ENCODE data around the gene CLPSL2. TPM values are rescaled to one million over a fixed set of nuclear protein-coding genes. Genes with fewer than 3 reads are reported as not detected.

The CLPSL2 gene
- total and polyA plus RNA-seq, 2 donors from 2014 or later = not detected

DNA sequence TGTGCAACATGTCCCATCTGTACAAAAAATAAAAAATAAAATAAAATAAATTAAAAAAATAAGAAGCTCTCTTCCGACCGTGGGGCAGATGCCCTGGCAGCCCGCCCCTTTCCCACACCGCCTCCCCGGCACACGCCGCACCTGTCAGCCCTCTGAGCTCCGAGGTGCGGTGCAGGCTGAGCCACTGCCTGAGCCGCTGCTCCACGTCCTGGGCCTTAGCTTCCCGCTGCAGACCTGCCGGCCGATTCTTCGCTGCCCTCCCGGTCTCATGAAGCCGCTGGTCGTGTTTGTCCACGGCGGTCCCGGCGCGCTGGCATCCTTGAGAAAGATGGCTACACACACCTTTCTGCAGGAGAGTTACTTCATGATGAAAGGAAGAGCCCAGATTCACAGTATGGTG is 10.7 kb upstream of the CLPSL2 start:
- intact Hi-C loops (cut with DNase I) = no loop called here
- DNase-seq (no peak), FAIRE-seq (no peak)
- Histone ChIP-seq H3K27me3 (ENCODE audit: control insufficient read depth, insufficient read depth, low read length) (peaks cover 8% of the 10 kb centered on the region), H3K4me1 (ENCODE audit: control insufficient read depth in 2 of 3, insufficient read depth in 2 of 3, low read depth in 1 of 3, low read length in 3 of 3) (no peaks in the 10 kb centered on the region), H3K9me3 (ENCODE audit: control insufficient read depth in 2 of 3, insufficient read depth in 1 of 3, low read length in 3 of 3) (no peaks in the 10 kb centered on the region), H3K27ac (ENCODE audit: low read depth in 2 of 2, low read length in 2 of 2) (no peak overlapping the region), H3K4me3 (ENCODE audit: low read length in 3 of 3) (no peak overlapping the region), H3K9ac (ENCODE audit: low read length in 3 of 3) (no peak overlapping the region), H3K36me3 (ENCODE audit: control insufficient read depth in 2 of 3, insufficient read depth in 3 of 3, low read length in 3 of 3) (no peaks in the 10 kb centered on the region)
- TF ChIP-seq, protein P1, sequence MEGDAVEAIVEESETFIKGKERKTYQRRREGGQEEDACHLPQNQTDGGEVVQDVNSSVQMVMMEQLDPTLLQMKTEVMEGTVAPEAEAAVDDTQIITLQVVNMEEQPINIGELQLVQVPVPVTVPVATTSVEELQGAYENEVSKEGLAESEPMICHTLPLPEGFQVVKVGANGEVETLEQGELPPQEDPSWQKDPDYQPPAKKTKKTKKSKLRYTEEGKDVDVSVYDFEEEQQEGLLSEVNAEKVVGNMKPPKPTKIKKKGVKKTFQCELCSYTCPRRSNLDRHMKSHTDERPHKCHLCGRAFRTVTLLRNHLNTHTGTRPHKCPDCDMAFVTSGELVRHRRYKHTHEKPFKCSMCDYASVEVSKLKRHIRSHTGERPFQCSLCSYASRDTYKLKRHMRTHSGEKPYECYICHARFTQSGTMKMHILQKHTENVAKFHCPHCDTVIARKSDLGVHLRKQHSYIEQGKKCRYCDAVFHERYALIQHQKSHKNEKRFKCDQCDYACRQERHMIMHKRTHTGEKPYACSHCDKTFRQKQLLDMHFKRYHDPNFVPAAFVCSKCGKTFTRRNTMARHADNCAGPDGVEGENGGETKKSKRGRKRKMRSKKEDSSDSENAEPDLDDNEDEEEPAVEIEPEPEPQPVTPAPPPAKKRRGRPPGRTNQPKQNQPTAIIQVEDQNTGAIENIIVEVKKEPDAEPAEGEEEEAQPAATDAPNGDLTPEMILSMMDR (IDR thresholded peaks at IDR 0.05; ENCODE audit: borderline replicate concordance, extremely low read depth, insufficient read depth) = no peak

DNA sequence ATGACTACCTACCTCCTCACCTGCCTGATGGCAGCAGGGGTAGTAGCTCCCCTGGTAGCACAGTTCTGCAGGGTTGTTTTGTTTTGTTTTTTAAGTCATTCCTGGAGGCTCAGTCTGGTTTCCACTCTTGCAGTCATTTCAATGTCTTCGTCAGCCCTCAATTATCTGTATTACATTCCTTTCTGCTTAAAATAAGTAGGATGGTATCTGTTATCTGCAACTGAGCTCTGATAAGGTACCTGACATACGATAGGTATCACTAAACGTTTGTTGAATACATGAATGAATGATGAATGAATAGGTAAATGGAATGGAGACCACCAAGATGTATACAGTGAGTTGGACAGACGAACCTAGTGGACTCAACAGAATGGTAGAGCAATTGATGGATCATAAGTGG is 7.2 kb upstream of the CLPSL2 start:
- intact Hi-C loops (cut with DNase I) = no loop called here
- no peaks in the 10 kb centered on the region for H3K36me3 ChIP-seq (ENCODE audit: control insufficient read depth in 2 of 3, insufficient read depth in 3 of 3, low read length in 3 of 3)
- FAIRE-seq (no peak), DNase-seq (no peak)
- no peak overlapping the region for H3K4me3 ChIP-seq (ENCODE audit: low read length in 3 of 3)
- TF ChIP-seq, protein P1 (IDR thresholded peaks at IDR 0.05; ENCODE audit: borderline replicate concordance, extremely low read depth, insufficient read depth) = no peak
- no peaks in the 10 kb centered on the region for H3K4me1 ChIP-seq (ENCODE audit: control insufficient read depth in 2 of 3, insufficient read depth in 2 of 3, low read depth in 1 of 3, low read length in 3 of 3)
- no peak overlapping the region for H3K9ac ChIP-seq (ENCODE audit: low read length in 3 of 3)
- H3K27ac ChIP-seq (ENCODE audit: low read depth in 2 of 2, low read length in 2 of 2) = no peak overlapping the region
- no peaks in the 10 kb centered on the region for H3K9me3 ChIP-seq (ENCODE audit: control insufficient read depth in 2 of 3, insufficient read depth in 1 of 3, low read length in 3 of 3)
- H3K27me3 ChIP-seq (ENCODE audit: control insufficient read depth, insufficient read depth, low read length) = peaks cover 2% of the 10 kb centered on the region

DNA sequence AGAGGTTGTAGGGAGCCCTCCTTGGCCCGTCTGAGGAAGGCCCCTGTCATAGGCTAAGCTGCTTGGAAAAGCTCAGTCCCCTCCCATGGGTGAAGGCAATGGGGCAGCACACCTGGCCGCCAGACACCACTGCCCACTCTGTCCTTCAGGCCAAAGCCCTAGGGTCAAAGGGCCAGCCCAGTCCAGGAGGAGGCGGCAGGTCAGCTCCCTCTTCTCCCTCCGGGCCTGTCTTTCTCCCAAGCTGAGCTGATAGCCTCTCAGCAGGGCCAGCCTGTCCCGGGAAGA is 5.1 kb upstream of the CLPSL2 start:
- DNase-seq = no peak

More for the DNA sequence above, 5.1 kb upstream of the CLPSL2 start:
- TF ChIP-seq, protein P1 (IDR thresholded peaks at IDR 0.05; ENCODE audit: borderline replicate concordance, extremely low read depth, insufficient read depth) = no peak
- Histone ChIP-seq H3K27ac (ENCODE audit: low read depth in 2 of 2, low read length in 2 of 2) (no peak overlapping the region), H3K4me3 (ENCODE audit: low read length in 3 of 3) (no peak overlapping the region), H3K27me3 (ENCODE audit: control insufficient read depth, insufficient read depth, low read length) (no peaks in the 10 kb centered on the region), H3K9me3 (ENCODE audit: control insufficient read depth in 2 of 3, insufficient read depth in 1 of 3, low read length in 3 of 3) (no peaks in the 10 kb centered on the region), H3K9ac (ENCODE audit: low read length in 3 of 3) (no peak overlapping the region), H3K4me1 (ENCODE audit: control insufficient read depth in 2 of 3, insufficient read depth in 2 of 3, low read depth in 1 of 3, low read length in 3 of 3) (no peaks in the 10 kb centered on the region), H3K36me3 (ENCODE audit: control insufficient read depth in 2 of 3, insufficient read depth in 3 of 3, low read length in 3 of 3) (no peaks in the 10 kb centered on the region)
- no peak for FAIRE-seq
- intact Hi-C loops (cut with DNase I) = no loop called here
